ENCODE measurements around the gene FEM1C. TPM values are rescaled to one million over a fixed set of nuclear protein-coding genes. Genes with fewer than 3 reads are reported as not detected.

Gene FEM1C
- total and polyA plus RNA-seq, 9 of the 15 experiments (the other 6 are each of a cell fraction or from before 2014, with no cell fraction given), result 1.4 to 9.3 (median 4.3) TPM

DNA sequence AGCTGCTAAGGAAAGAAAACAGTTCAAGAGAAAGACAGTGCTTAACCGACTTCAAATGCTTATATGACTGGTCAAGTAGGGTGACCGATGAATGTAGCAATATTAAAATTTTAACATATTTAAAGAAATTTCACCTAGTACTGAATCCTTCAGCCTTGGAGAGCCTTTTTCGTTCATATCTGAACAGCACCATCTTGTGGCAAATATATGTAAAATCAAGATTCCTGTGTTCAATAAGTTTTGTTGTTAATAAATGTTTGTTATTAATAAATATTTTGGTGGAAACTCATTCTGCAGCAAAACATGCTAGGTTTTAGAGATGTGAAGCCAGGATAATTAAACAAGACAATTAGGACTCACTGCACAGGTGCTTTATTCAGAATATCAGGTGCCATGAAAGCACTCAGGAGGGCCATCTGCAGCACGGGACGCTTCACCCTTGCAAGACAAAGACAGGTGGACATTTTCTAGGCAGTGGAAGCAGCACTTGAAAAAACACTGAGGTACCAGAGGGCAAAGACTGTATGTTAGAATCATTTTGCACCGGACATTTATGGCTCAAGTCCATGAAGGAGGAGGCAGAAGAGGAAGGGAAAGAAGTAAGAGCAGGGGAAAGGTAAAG, 42.1 kb upstream of the FEM1C start (continued):
- TF ChIP-seq, protein P1, sequence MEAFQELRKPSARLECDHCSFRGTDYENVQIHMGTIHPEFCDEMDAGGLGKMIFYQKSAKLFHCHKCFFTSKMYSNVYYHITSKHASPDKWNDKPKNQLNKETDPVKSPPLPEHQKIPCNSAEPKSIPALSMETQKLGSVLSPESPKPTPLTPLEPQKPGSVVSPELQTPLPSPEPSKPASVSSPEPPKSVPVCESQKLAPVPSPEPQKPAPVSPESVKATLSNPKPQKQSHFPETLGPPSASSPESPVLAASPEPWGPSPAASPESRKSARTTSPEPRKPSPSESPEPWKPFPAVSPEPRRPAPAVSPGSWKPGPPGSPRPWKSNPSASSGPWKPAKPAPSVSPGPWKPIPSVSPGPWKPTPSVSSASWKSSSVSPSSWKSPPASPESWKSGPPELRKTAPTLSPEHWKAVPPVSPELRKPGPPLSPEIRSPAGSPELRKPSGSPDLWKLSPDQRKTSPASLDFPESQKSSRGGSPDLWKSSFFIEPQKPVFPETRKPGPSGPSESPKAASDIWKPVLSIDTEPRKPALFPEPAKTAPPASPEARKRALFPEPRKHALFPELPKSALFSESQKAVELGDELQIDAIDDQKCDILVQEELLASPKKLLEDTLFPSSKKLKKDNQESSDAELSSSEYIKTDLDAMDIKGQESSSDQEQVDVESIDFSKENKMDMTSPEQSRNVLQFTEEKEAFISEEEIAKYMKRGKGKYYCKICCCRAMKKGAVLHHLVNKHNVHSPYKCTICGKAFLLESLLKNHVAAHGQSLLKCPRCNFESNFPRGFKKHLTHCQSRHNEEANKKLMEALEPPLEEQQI (IDR thresholded peaks at IDR 0.05), result no peak
- TF ChIP-seq ZKSCAN3 (CRISPR knock-in tag; IDR thresholded peaks at IDR 0.05), result no peak
- no peak for TF ChIP-seq XRCC5 (IDR thresholded peaks at IDR 0.05; ENCODE audit: low read depth, low read length)
- no peak for TF ChIP-seq FOXJ3 (CRISPR knock-in tag; IDR thresholded peaks at IDR 0.05)
- peak; percentile 70 to 72 for TF ChIP-seq RAD21 (CRISPR knock-in tag; conservative IDR thresholded peaks at IDR 0.05 in 1 of 2, IDR thresholded peaks at IDR 0.05 in 1 of 2)
- no peak for TF ChIP-seq DIDO1 (tag; IDR thresholded peaks at IDR 0.05; ENCODE audit: low read depth)
- TF ChIP-seq HNRNPL (IDR thresholded peaks at IDR 0.05; ENCODE audit: low read depth, low read length), result no peak
- TF ChIP-seq, protein P2, sequence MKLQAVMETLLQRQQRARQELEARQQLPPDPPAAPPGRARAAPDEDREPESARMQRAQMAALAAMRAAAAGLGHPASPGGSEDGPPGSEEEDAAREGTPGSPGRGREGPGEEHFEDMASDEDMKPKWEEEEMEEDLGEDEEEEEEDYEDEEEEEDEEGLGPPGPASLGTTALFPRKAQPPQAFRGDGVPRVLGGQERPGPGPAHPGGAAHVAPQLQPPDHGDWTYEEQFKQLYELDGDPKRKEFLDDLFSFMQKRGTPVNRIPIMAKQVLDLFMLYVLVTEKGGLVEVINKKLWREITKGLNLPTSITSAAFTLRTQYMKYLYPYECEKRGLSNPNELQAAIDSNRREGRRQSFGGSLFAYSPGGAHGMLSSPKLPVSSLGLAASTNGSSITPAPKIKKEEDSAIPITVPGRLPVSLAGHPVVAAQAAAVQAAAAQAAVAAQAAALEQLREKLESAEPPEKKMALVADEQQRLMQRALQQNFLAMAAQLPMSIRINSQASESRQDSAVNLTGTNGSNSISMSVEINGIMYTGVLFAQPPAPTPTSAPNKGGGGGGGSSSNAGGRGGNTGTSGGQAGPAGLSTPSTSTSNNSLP (IDR thresholded peaks at IDR 0.05; ENCODE audit: borderline replicate concordance, low read depth, low read length), result 0 out of 2 replicates have a peak, but pooled peaks have one; percentile 35
- no peak for TF ChIP-seq DACH1 (IDR thresholded peaks at IDR 0.05; ENCODE audit: partially characterized antibody)
- no peak for TF ChIP-seq CHCHD3 (CRISPR knock-in tag; IDR thresholded peaks at IDR 0.05)
